Epithelial cell of esophagus (primary cell): Measurements from ENCODE around the gene DMRTB1.
"Not testable (repeated sequence)": the region's sequence is repeated elsewhere in the genome, so short reads cannot be mapped to it uniquely, and the experiment has no call there.

Experiments
- DNase-seq: peaks from one replicate; pipeline ENCODE4 v3.0.0; 2010; ENCODE audit warnings: low read depth
- H3K4me3 ChIP-seq: 2 replicates; pipeline ENCODE4 v1.5.1; 2011; ENCODE audit warnings: mild to moderate bottlenecking, low read length, control low read depth
- TF ChIP-seq, protein P1 (sequence below): IDR thresholded peaks from 2 replicates; pipeline ENCODE4 v1.5.1; 2011; ENCODE audit warnings: low read depth, mild to moderate bottlenecking, low read length, control low read depth, inconsistent platforms; ENCODE audit not compliant: insufficient read depth; ENCODE audit errors: missing control alignments

The DMRTB1 gene

DNA sequence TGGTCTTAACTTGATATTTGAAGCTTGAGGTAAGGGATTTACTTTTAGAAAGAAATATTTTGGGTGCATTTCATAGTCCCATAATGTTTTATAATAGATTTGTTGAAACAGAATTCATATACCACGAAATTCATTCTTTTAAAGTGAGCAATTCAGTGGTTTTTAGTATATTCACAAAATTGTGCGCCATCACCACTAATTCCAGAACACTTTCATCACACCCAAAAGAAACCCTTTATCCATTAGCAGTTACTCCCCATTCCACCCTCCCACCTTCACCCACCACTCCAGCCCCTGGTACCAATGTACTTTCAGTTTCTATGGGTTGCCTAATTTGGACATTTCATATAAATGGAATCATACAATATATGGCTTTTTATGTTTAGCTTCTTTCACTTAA lies 38.9 kb upstream of the DMRTB1 start:
- no peak for DNase-seq
- no peak overlapping the region for H3K4me3 ChIP-seq
- TF ChIP-seq, protein P1, sequence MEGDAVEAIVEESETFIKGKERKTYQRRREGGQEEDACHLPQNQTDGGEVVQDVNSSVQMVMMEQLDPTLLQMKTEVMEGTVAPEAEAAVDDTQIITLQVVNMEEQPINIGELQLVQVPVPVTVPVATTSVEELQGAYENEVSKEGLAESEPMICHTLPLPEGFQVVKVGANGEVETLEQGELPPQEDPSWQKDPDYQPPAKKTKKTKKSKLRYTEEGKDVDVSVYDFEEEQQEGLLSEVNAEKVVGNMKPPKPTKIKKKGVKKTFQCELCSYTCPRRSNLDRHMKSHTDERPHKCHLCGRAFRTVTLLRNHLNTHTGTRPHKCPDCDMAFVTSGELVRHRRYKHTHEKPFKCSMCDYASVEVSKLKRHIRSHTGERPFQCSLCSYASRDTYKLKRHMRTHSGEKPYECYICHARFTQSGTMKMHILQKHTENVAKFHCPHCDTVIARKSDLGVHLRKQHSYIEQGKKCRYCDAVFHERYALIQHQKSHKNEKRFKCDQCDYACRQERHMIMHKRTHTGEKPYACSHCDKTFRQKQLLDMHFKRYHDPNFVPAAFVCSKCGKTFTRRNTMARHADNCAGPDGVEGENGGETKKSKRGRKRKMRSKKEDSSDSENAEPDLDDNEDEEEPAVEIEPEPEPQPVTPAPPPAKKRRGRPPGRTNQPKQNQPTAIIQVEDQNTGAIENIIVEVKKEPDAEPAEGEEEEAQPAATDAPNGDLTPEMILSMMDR, result no peak

DNA sequence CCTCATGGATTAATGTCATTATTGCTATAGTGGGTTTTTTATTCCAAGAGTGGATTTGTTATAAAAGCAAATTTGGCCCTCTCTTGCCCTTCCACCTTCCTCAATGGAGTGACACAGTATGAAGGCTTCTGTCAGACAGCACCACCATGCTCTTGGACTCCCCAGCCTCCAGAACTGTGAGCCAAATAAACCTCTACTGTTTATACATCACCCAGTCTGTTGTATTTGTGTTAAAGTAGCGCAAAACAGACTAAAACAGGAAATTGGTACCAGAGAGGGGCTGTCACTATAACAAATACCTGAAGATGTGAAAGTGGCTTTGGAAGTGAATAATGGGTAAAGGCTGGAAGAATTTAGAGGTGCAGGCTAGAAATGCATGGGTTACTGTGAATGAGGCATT lies 38.0 kb upstream of the DMRTB1 start:
- TF ChIP-seq, protein P1, result no peak
- no peak for DNase-seq
- no peak overlapping the region for H3K4me3 ChIP-seq

DNA sequence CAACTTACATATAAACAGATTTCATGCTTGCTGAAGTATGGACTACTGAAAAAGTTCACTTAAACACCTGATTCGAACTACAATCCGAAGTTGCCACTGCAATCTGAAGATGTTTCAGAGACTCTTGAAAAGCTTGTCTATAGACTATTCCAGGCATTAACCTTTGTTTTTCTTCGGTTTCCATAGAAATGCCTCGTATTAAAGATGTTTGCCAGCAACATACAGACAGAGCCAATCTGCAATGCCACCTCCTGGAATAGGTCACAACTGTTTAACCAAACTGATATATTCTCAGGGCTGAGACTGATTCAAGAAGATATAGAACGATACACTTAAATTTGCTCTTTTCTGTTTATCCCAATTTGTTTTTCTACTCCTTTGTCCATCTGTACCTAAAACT lies 28.9 kb upstream of the DMRTB1 start:
- DNase-seq, result no peak
- no peak overlapping the region for H3K4me3 ChIP-seq
- TF ChIP-seq, protein P1, result no peak

DNA sequence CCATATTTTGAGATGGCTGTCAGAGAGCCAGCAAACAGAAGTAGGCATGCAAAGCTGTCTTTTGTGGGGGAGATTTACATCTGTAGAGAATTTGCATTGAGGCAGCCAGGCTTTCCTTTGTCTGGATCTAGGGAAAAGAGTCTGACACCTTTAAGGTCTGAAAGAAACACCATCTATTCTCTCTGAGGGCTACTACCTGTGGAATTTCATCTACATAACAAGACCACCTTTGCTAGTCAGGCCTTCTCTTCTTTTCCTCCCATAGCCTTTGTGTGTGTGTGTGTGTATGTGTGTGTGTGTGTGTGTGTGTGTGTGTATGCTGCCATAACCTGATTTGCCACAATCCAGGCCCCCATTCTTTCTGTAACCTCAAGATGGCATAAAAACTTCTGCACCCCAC lies 28.4 kb upstream of the DMRTB1 start:
- TF ChIP-seq, protein P1, result no peak

DNA sequence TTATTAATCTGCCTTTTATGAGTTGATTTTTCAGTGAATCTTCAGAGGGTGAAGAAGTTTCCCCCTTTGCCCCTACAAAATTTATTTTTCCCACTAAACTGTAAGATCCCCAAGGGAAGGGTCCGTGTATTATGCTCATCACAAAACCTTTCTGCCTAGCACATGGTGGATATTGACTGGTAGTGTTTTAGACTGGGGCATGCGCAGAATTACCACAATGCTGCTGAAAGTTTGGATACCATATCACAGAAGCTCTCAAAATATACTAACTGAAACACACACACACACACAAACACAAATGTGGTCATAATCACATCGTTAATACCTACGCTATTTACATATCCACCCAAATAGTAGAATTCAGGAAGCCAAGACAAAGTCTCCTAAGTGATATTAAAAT lies 28.0 kb upstream of the DMRTB1 start:
- TF ChIP-seq, protein P1, result no peak
- H3K4me3 ChIP-seq, result no peak overlapping the region
- DNase-seq, result no peak

More for the DNA sequence above, 28.4 kb upstream of the DMRTB1 start:
- no peak overlapping the region for H3K4me3 ChIP-seq
- no peak for DNase-seq

DNA sequence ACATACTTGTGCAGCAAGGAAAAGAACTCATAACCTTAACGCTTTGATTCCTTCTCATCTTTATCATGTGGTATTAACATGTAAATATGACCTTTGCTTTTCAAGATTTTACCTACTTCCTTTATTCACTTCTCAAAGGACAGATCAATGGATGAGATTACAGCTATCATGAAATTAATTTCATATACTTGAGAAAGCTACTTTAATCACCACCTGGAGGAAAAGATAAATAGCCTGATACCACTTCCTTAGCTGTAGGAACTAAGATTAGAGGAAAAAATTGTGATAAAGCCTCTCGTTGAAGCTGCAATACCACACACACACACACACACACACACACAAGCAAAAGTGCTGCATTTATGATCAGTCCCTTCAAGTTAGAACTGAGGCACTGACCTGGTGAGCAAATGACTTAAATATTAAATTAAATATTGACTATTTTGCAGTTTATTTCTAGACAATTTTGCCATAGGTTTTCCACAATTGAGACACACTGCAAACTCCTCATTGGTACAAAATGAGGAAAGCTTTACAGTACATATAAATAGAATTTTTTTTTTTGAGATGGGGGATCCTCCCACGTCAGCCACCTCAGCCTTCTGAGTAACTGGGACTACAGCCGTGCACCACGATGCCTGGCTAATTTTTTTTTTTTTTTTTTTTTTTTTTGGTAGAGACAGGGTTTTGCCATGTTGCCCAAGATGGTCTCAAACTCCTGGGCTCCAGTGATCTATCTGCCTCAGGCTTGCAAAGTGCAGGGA lies 27.2 kb upstream of the DMRTB1 start:
- no peak overlapping the region for H3K4me3 ChIP-seq
- no peak for DNase-seq
- TF ChIP-seq, protein P1, result no peak

DNA sequence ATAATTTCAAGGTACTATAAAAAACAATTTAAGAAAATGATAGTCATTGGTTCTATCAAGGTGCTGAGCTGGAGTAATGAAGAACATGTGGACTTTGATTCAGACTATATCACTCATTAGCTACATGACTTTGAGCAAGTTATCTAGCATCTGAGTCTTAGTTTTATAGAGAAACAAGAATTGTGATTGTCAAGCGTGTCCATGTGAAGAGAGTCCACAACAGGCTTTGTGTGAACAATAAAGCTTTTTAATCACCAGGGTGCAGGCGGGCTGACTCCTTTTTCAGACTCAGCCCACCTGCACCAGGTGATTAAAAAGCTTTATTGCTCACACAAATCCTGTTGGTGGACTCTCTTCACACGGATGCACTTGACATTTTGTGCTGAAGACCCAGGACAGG lies 26.6 kb upstream of the DMRTB1 start:
- no peak for DNase-seq
- no peak overlapping the region for H3K4me3 ChIP-seq
- TF ChIP-seq, protein P1, result no peak

DNA sequence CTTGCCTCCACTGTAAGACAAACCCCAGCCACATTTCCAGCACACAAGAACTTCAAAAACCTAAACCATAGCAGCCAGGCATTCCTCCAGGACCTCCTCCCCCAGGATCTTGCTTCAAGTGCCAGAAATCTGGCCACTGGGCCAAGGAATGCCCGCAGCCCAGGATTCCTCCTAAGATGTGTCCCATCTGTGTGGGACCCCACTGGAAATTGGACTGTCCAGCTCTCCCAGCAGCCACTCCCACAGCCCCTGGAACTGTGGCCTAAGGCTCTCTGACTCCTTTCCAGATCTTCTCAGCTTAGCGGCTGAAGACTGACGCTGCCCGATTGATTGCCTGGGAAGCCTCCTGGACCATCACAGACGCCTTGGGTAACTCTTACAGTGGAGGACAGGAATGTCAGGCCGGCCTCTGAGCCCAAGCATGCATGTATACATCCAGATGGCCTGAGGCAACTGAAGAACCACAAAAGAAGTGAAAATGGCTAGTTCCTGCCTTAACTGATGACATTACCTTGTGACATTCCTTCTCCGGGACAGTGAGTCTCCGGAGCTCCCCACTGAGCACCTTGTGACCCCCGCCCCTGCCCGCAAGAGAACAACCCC lies 24.7 kb upstream of the DMRTB1 start:
- H3K4me3 ChIP-seq, DNase-seq: not testable (repeated sequence)
